ENCODE results near the gene AEBP1. TPM values are rescaled to one million over a fixed set of nuclear protein-coding genes. Genes with fewer than 3 reads are reported as not detected.

Gene AEBP1
- total RNA-seq, 1 experiment from 2014 or later: 49.3 TPM

GRCh38 chr7:44111761-44112160 is 7.6 kb downstream of the AEBP1 start:
- no peak for TF ChIP-seq CTCF (conservative IDR thresholded peaks at IDR 0.05)
- Histone ChIP-seq H3T11ph (ENCODE audit: low read length) (no peak overlapping the region), H3K9me3 (ENCODE audit: control insufficient read depth, low read depth, low read length) (no peaks in the 10 kb centered on the region), H4K8ac (replicated peaks; ENCODE audit: insufficient read length, low read depth, low read length) (no peak overlapping the region), H3K79me1 (ENCODE audit: insufficient read depth, low read depth, low read length, poor library complexity, severe bottlenecking) (no peaks in the 10 kb centered on the region), H2BK5ac (ENCODE audit: insufficient read length, low read length) (no peak overlapping the region), H3K14ac (ENCODE audit: insufficient read depth, low read length) (no peak overlapping the region), H3K79me2 (ENCODE audit: insufficient read depth, low read length) (no peaks in the 10 kb centered on the region), H3K27me3 (ENCODE audit: insufficient read depth, low read length) (no peaks in the 10 kb centered on the region), H3K4ac (ENCODE audit: low read depth, low read length) (no peak overlapping the region), H2AK5ac (ENCODE audit: insufficient read length, low read length) (no peak overlapping the region), H2BK20ac (ENCODE audit: low read depth, low read length, poor library complexity, severe bottlenecking) (no peak overlapping the region), H2BK15ac (ENCODE audit: low read depth, low read length) (no peak overlapping the region), H3K4me1 (ENCODE audit: insufficient read depth, low read length) (no peaks in the 10 kb centered on the region), H3K23ac (ENCODE audit: insufficient read length, low read depth, low read length) (no peak overlapping the region), H4K5ac (ENCODE audit: insufficient read length, low read depth, low read length) (no peak overlapping the region), H3K56ac (ENCODE audit: insufficient read length, low read depth, low read length) (no peak overlapping the region), H2BK120ac (ENCODE audit: low read depth, low read length, poor library complexity, severe bottlenecking) (no peak overlapping the region), H3K18ac (ENCODE audit: insufficient read length, low read depth, low read length) (no peak overlapping the region), H3K4me2 (ENCODE audit: insufficient read depth, insufficient read length, low read length) (no peak overlapping the region), H3K23me2 (ENCODE audit: insufficient read length, low read depth, low read length, poor library complexity, severe bottlenecking) (no peaks in the 10 kb centered on the region), H2BK12ac (ENCODE audit: insufficient read length, low read depth, low read length) (no peak overlapping the region), H4K20me1 (ENCODE audit: control insufficient read depth, insufficient read depth, insufficient read length) (no peaks in the 10 kb centered on the region), H3K9ac (ENCODE audit: extremely low read depth, insufficient read length, low read length) (no peak overlapping the region), H2AFZ (ENCODE audit: low read length) (no peak overlapping the region), H3K27ac (ENCODE audit: insufficient read length, low read depth, low read length) (no peak overlapping the region), H4K91ac (ENCODE audit: insufficient read length, low read depth, low read length) (no peak overlapping the region)
- H3K9me3 Mint-ChIP-seq: no peaks in the 10 kb centered on the region
- no peaks in the 10 kb centered on the region; the same call in 1 of the 2 replicates for H3K27me3 Mint-ChIP-seq (ENCODE audit: low read depth)
- no CpG with 5 or more reads among the region's 16 CpGs for WGBS (ENCODE audit: extremely low coverage, insufficient read length, low lambda C conversion rate)
- DNase-seq: no peak
- H3K4me3 Mint-ChIP-seq: no peak overlapping the region; a peak in 2 of 5 replicates
- peaks cover 11 to 49% (median 47%) of the 10 kb centered on the region in 3 experiments; a peak in 6 of 7 replicates for H3K36me3 Mint-ChIP-seq (ENCODE audit: insufficient read depth in 1 of 3, low read depth in 3 of 3)
- 0 out of 4 replicates have a peak, but pooled peaks cover 0 to 4% of the 10 kb centered on the region in 2 experiments for H3K4me1 Mint-ChIP-seq
- no peak overlapping the region for H3K27ac Mint-ChIP-seq
